Caco-2 (cell line): Measurements from ENCODE around the gene KRT39. TPM values are rescaled to one million over a fixed set of nuclear protein-coding genes. Genes with fewer than 3 reads are reported as not detected.

Experiments
- BruUV-seq: library from RNA; stranded (reverse); fragments of 400-500 nt; replicated peaks from 2 replicates; lab custom pipeline; 2021; lab: Mats Ljungman, UMichigan
- CTCF ChIA-PET: fragments of 300-600 bp; sonication (Branson Sonifier 250); formaldehyde crosslinking; loops from one replicate; lab custom pipeline; 2022; ENCODE audit warnings: antibody characterized with exemption; lab: Charles Lee
- POLR2A ChIA-PET: fragments of 300-600 bp; sonication (Branson Sonifier 250); formaldehyde crosslinking; loops from one replicate; lab custom pipeline; 2022; ENCODE audit warnings: antibody characterized with exemption; lab: Charles Lee
- DNase-seq, 2 experiments: peaks; one replicate each; pipeline versions ENCODE4 v3.0.0 to v3.0.0-alpha.2; 2020 to 2022
- H3K27me3 ChIP-seq: replicated peaks from 2 replicates; pipeline ENCODE4 v1.6.0; 2011; ENCODE audit warnings: low read length; ENCODE audit not compliant: control insufficient read depth, insufficient read depth
- H3K36me3 ChIP-seq: 2 replicates; pipeline ENCODE4 v1.5.1; 2011; ENCODE audit warnings: low read length; ENCODE audit not compliant: control insufficient read depth, insufficient read depth
- H3K4me1 ChIP-seq: fragments of 250-450 bp; sonication (Bioruptor Pico); 2 replicates; pipeline ENCODE4 v1.5.1; 2020; ENCODE audit warnings: mild to moderate bottlenecking
- H3K4me3 ChIP-seq: 2 replicates; pipeline ENCODE4 v1.5.1; 2011; ENCODE audit warnings: low read depth, mild to moderate bottlenecking, control low read depth, low read length
- H3K9me3 ChIP-seq: fragments of 250-450 bp; sonication (Bioruptor Pico); 2 replicates; pipeline ENCODE4 v1.5.1; 2020; ENCODE audit warnings: mild to moderate bottlenecking, moderate library complexity
- H3K27ac Mint-ChIP-seq: one replicate; pipeline ENCODE4 v1.8.0; 2022; ENCODE audit warnings: mixed read lengths; ENCODE audit not compliant: unreplicated experiment
- H3K27me3 Mint-ChIP-seq: one replicate; pipeline ENCODE4 v1.8.0; 2022; ENCODE audit warnings: mixed read lengths; ENCODE audit not compliant: insufficient read depth, unreplicated experiment
- H3K36me3 Mint-ChIP-seq: one replicate; pipeline ENCODE4 v1.8.0; 2022; ENCODE audit warnings: mild to moderate bottlenecking, mixed read lengths; ENCODE audit not compliant: insufficient read depth, unreplicated experiment
- H3K4me1 Mint-ChIP-seq: one replicate; pipeline ENCODE4 v1.8.0; 2022; ENCODE audit warnings: low read depth, mixed read lengths; ENCODE audit not compliant: unreplicated experiment
- H3K4me3 Mint-ChIP-seq: one replicate; pipeline ENCODE4 v1.8.0; 2022; ENCODE audit warnings: mild to moderate bottlenecking, moderate library complexity, mixed read lengths; ENCODE audit not compliant: unreplicated experiment
- H3K9me3 Mint-ChIP-seq: one replicate; pipeline ENCODE4 v1.8.0; 2022; ENCODE audit warnings: mixed read lengths; ENCODE audit not compliant: unreplicated experiment
- intact Hi-C: fragments of 100-400 bp; cut with micrococcal nuclease; formaldehyde crosslinking; loops from one replicate; pipeline ENCODE4 v1.10.0; 2022; ENCODE audit not compliant: unreplicated experiment
- total RNA-seq: library from RNA; stranded (reverse); gene quantifications from 2 replicates; pipeline ENCODE4 v1.2.3, GENCODE V29; 2022
- TF ChIP-seq, protein P1 (sequence below), 2 experiments: fragments of 200-600 bp in 1 of 2; IDR thresholded peaks; 1 replicate in 1 of 2; 2 replicates in 1 of 2; pipeline versions ENCODE4 v1.5.1 to v1.8.0; 2011 to 2022; ENCODE audit warnings: antibody characterized with exemption in 1 of 2, control low read depth in 1 of 2, inconsistent platforms in 1 of 2, low read depth in 1 of 2, low read length in 1 of 2, mild to moderate bottlenecking in 1 of 2, moderate library complexity in 1 of 2; ENCODE audit not compliant: insufficient read depth in 1 of 2, severe bottlenecking in 1 of 2, unreplicated experiment in 1 of 2

KRT39 gene
- total RNA-seq, 1 experiment from 2014 or later, result not detected

DNA sequence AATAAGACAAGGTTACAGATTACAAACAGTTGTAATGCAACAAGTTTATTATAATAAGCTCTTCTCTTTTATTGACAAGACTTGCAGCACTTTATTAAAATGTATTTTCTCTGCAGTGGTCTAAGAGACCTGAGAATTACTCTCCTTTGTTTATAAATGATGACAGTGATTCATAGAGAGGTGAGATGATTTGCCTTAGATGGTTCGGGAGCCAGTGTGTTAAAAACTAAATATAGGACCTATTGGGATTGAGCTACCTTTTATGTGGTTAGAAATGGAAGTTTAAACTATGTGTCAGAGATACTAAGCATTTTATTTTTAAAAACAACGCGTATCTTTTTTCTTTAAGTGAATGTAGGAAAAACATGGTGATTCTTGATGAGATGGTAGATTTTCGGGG, 30.1 kb upstream of the KRT39 start:
- Histone ChIP-seq H3K27me3 (no peaks in the 10 kb centered on the region), H3K36me3 (no peaks in the 10 kb centered on the region), H3K4me3 (no peak overlapping the region), H3K4me1 (peaks cover 6% of the 10 kb centered on the region; the same call in 1 of the 2 replicates), H3K9me3 (peaks cover 4% of the 10 kb centered on the region; the same call in 1 of the 2 replicates)
- no peaks in the 10 kb centered on the region for H3K36me3 Mint-ChIP-seq
- no peaks in the 10 kb centered on the region for H3K27me3 Mint-ChIP-seq
- TF ChIP-seq, protein P1, sequence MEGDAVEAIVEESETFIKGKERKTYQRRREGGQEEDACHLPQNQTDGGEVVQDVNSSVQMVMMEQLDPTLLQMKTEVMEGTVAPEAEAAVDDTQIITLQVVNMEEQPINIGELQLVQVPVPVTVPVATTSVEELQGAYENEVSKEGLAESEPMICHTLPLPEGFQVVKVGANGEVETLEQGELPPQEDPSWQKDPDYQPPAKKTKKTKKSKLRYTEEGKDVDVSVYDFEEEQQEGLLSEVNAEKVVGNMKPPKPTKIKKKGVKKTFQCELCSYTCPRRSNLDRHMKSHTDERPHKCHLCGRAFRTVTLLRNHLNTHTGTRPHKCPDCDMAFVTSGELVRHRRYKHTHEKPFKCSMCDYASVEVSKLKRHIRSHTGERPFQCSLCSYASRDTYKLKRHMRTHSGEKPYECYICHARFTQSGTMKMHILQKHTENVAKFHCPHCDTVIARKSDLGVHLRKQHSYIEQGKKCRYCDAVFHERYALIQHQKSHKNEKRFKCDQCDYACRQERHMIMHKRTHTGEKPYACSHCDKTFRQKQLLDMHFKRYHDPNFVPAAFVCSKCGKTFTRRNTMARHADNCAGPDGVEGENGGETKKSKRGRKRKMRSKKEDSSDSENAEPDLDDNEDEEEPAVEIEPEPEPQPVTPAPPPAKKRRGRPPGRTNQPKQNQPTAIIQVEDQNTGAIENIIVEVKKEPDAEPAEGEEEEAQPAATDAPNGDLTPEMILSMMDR (IDR thresholded peaks at IDR 0.05; ENCODE audit: insufficient read depth in 1 of 2, low read depth in 1 of 2, low read length in 1 of 2, severe bottlenecking in 1 of 2, unreplicated experiment in 1 of 2), result no peak
- intact Hi-C loops, result no loop called here
- POLR2A ChIA-PET, result no interaction called here
- no peak overlapping the region for H3K27ac Mint-ChIP-seq
- DNase-seq, result no peak
- CTCF ChIA-PET, result no interaction called here
- BruUV-seq, result no TSS peak
- no peak overlapping the region for H3K4me3 Mint-ChIP-seq
- H3K4me1 Mint-ChIP-seq, result peaks cover 33% of the 10 kb centered on the region
- H3K9me3 Mint-ChIP-seq, result peaks cover 11% of the 10 kb centered on the region

DNA sequence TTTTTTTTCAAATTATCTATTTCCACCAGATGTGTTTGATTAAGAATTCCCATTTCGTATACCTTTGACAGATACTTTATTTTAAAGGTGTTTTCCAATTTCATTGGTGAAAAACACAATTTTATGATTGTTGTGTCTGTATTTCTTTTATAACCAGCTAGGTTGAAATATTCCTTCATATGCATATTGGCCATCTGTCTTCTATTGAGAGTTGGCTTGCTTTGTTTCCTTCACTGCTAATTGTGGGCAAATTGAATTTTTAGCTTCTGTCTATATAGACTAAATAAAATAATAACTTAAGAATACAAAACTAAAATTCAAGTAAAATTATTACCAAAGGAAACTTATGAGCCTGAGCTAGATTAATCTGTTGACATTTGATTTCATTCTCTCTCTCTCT, 28.4 kb upstream of the KRT39 start:
- ChIA-PET POLR2A (no interaction called here), CTCF (no interaction called here)
- H3K36me3 ChIP-seq, result no peaks in the 10 kb centered on the region
- Mint-ChIP-seq H3K9me3 (peaks cover 19% of the 10 kb centered on the region), H3K4me1 (peaks cover 26% of the 10 kb centered on the region), H3K36me3 (no peaks in the 10 kb centered on the region), H3K27me3 (no peaks in the 10 kb centered on the region), H3K4me3 (no peak overlapping the region), H3K27ac (no peak overlapping the region)
- TF ChIP-seq, protein P1 (IDR thresholded peaks at IDR 0.05; ENCODE audit: insufficient read depth in 1 of 2, low read depth in 1 of 2, low read length in 1 of 2, severe bottlenecking in 1 of 2, unreplicated experiment in 1 of 2), result no peak
- intact Hi-C loops, result no loop called here
- no peaks in the 10 kb centered on the region for H3K27me3 ChIP-seq
- no peak for DNase-seq
- H3K9me3 ChIP-seq, result no peaks in the 10 kb centered on the region
- no peak overlapping the region for H3K4me3 ChIP-seq
- 0 out of 2 replicates have a peak, but pooled peaks cover 6% of the 10 kb centered on the region for H3K4me1 ChIP-seq
- BruUV-seq, result no TSS peak

DNA sequence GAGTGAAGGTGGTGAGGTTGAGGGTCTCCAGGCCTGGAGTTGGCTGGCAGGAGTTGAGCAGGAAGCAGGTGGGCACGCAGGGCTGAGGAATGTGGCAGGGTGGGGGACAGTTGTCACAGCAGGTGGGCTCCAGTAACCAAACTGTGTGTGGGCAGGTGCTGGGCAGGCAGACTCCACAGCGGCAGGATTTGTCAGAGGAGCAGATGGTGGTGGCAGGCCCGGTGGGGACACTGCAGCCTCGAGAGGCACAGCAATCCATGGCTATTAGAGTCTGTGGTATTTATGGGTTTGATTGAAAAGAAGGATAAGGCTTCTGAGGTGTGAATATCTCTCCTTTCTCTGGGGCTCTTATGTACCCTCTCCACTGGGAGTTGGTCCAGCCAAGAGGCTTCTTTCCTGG, 27.1 kb upstream of the KRT39 start, which contains the start of gene KRTAP3-3:
KRTAP3-3 (minus strand) TSS at position 326 of the 400 bp plus-strand sequence; CDS start at position 259, 67 bp downstream.
- no TSS peak for BruUV-seq
- H3K36me3 Mint-ChIP-seq, result no peaks in the 10 kb centered on the region
- Histone ChIP-seq H3K27me3 (no peaks in the 10 kb centered on the region), H3K4me1 (0 out of 2 replicates have a peak, but pooled peaks cover 6% of the 10 kb centered on the region), H3K4me3 (no peak within 1 kb of the TSS), H3K9me3 (no peaks in the 10 kb centered on the region), H3K36me3 (no peaks in the 10 kb centered on the region)
- peaks cover 20% of the 10 kb centered on the region for H3K9me3 Mint-ChIP-seq
- TF ChIP-seq, protein P1 (IDR thresholded peaks at IDR 0.05; ENCODE audit: insufficient read depth in 1 of 2, low read depth in 1 of 2, low read length in 1 of 2, severe bottlenecking in 1 of 2, unreplicated experiment in 1 of 2), result no peak
- peaks cover 26% of the 10 kb centered on the region for H3K4me1 Mint-ChIP-seq
- ChIA-PET CTCF (no interaction called here), POLR2A (no interaction called here)
- no peak for DNase-seq
- H3K27me3 Mint-ChIP-seq, result no peaks in the 10 kb centered on the region
- no peak within 1 kb of the TSS for H3K27ac Mint-ChIP-seq
- H3K4me3 Mint-ChIP-seq, result no peak within 1 kb of the TSS
- intact Hi-C loops, result no loop called here
